ENCODE results near the gene PPP1R16B. TPM values are rescaled to one million over a fixed set of nuclear protein-coding genes. Genes with fewer than 3 reads are reported as not detected.

PPP1R16B gene
- polyA plus RNA-seq: 10 to 100 TPM in 1 of 4 donors, 1 to 10 TPM in 2, under 1 TPM in 1; 0.89 to 11.9 (median 3.7) TPM
- long read RNA-seq, donor 1: 0 reads
- long read RNA-seq, donor 2: 0 reads
- long read RNA-seq, donor 3: 0 reads
- long read RNA-seq, donor 4: 0 reads
- long read RNA-seq, donor 5: 0 reads
- long read RNA-seq, donor 6: 0 reads
- long read RNA-seq, donor 7, full-length matches to known transcripts: 2 of 2 reads
- long read RNA-seq, donor 7, partial matches to known transcripts: 0 of 2 reads
- long read RNA-seq, donor 7, other reads (novel, unspliced or antisense): 0 of 2 reads
- long read RNA-seq, donor 8: 0 reads
- long read RNA-seq, donor 9: 0 reads
- long read RNA-seq, donor 10: 0 reads

DNA sequence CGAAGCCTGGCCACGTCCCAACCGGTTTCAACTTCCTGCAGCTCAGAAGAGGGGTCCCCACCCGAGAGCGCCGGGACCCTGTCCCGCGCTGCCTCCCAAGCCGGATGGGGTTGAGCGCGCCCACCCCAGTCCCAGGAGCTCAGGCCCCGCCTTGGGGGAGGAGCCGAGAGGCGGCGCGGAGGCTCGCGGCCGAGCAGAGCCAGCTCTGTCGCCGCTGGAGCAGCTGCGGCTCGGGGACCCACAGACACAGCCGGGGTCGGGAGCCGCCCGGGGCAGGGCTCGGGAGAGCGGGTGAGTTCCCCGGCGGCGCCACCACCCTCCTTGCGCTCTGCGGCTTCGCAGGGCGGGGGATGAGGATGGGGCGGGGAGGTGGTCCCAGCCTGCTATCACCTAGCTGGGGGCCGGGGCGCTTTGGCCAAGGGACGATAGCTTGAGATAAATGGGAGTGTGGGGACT lies at the start of gene PPP1R16B:
Gene PPP1R16B, plus strand, starts transcription at position 196 of the 456 bp plus-strand sequence. CDS start 30,229 bp downstream, outside the sequence.
- Histone ChIP-seq H3K4me3 (ENCODE audit: low read depth in 1 of 3, low read length in 3 of 3) (peak within 1 kb of the TSS; percentile 43 to 74 (median 66)), H3K36me3 (ENCODE audit: control insufficient read depth in 3 of 3, insufficient read depth in 2 of 3, low read depth in 1 of 3, low read length in 3 of 3) (no peaks in the 10 kb centered on the region), H3K9me3 (ENCODE audit: control insufficient read depth in 2 of 2, insufficient read depth in 1 of 2, low read depth in 1 of 2, low read length in 1 of 2) (no peaks in the 10 kb centered on the region), H3K27ac (ENCODE audit: low read depth in 1 of 3, low read length in 2 of 3) (peak within 1 kb of the TSS; percentile 53 to 96 (median 72)), H3K4me1 (ENCODE audit: control insufficient read depth in 3 of 3, insufficient read depth in 2 of 3, low read depth in 1 of 3, low read length in 2 of 3) (no peaks in the 10 kb centered on the region), H3K27me3 (ENCODE audit: control insufficient read depth in 3 of 3, insufficient read depth in 3 of 3, low read length in 3 of 3) (peaks cover 5 to 44% (median 12%) of the 10 kb centered on the region in 3 donors)
- DNase-seq (peak in 1 of 2 donors; percentile 41), FAIRE-seq (no peak)
- 2 to 6% (median 4%) methylated on average over 30 to 40 of the region's 40 CpGs for WGBS, 3 donors

- H3K27ac ChIP-seq (ENCODE audit: low read depth in 1 of 3, low read length in 2 of 3): no peak overlapping the region
- H3K4me3 ChIP-seq (ENCODE audit: low read depth in 1 of 3, low read length in 3 of 3): no peak overlapping the region
- peaks cover 11 to 41% (median 14%) of the 10 kb centered on the region in 3 donors for H3K36me3 ChIP-seq (ENCODE audit: control insufficient read depth in 3 of 3, insufficient read depth in 2 of 3, low read depth in 1 of 3, low read length in 3 of 3)
- WGBS, 3 donors: 86 to 93% (median 87%) methylated on average over 7 of the region's 7 CpGs
- FAIRE-seq: no peak
- no peak for DNase-seq
- no peaks in the 10 kb centered on the region for H3K27me3 ChIP-seq (ENCODE audit: control insufficient read depth in 3 of 3, insufficient read depth in 3 of 3, low read length in 3 of 3)
- no peaks in the 10 kb centered on the region for H3K9me3 ChIP-seq (ENCODE audit: control insufficient read depth in 2 of 2, insufficient read depth in 1 of 2, low read depth in 1 of 2, low read length in 1 of 2)
- no peaks in the 10 kb centered on the region for H3K4me1 ChIP-seq (ENCODE audit: control insufficient read depth in 3 of 3, insufficient read depth in 2 of 3, low read depth in 1 of 3, low read length in 2 of 3)
Observed at GRCh38 chr20:38757145-38757775, 48.2 kb upstream of the PPP1R16B start.

DNA sequence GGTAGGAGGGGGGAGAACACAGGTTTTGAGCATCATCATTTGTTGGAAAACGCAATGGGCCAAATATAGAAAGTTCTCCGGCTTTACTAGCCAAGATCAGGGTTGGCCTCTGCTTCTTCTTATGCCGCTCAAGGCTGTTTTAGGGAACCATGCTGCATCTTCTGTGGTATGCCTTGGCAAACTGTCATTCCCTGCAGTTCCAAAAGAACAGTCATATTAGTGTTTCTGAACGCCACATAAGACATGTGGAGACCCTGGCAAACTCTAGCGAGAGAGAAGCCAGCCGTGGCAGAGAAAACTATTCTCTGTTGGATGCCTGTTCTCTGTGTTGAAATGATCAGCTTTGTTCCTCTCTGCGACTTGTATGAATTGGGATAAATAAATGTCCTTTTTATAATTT lies 46.4 kb upstream of the PPP1R16B start:
- DNase-seq (no peak), FAIRE-seq (no peak)
- Histone ChIP-seq H3K4me1 (ENCODE audit: control insufficient read depth in 3 of 3, insufficient read depth in 2 of 3, low read depth in 1 of 3, low read length in 2 of 3) (no peaks in the 10 kb centered on the region), H3K27ac (ENCODE audit: low read depth in 1 of 3, low read length in 2 of 3) (no peak overlapping the region), H3K4me3 (ENCODE audit: low read depth in 1 of 3, low read length in 3 of 3) (no peak overlapping the region), H3K9me3 (ENCODE audit: control insufficient read depth in 2 of 2, insufficient read depth in 1 of 2, low read depth in 1 of 2, low read length in 1 of 2) (no peaks in the 10 kb centered on the region), H3K27me3 (ENCODE audit: control insufficient read depth in 3 of 3, insufficient read depth in 3 of 3, low read length in 3 of 3) (no peaks in the 10 kb centered on the region), H3K36me3 (ENCODE audit: control insufficient read depth in 3 of 3, insufficient read depth in 2 of 3, low read depth in 1 of 3, low read length in 3 of 3) (peaks cover 13 to 47% (median 14%) of the 10 kb centered on the region in 3 donors)
- 94 to 98% (median 96%) methylated on average over 7 of the region's 7 CpGs for WGBS, 3 donors

- no peaks in the 10 kb centered on the region for H3K27me3 ChIP-seq (ENCODE audit: control insufficient read depth in 3 of 3, insufficient read depth in 3 of 3, low read length in 3 of 3)
- no peaks in the 10 kb centered on the region for H3K9me3 ChIP-seq (ENCODE audit: control insufficient read depth in 2 of 2, insufficient read depth in 1 of 2, low read depth in 1 of 2, low read length in 1 of 2)
- FAIRE-seq: no peak
- DNase-seq: no peak
- no peak overlapping the region for H3K4me3 ChIP-seq (ENCODE audit: low read depth in 1 of 3, low read length in 3 of 3)
- peaks cover 9 to 41% (median 10%) of the 10 kb centered on the region in 3 donors for H3K36me3 ChIP-seq (ENCODE audit: control insufficient read depth in 3 of 3, insufficient read depth in 2 of 3, low read depth in 1 of 3, low read length in 3 of 3)
- H3K27ac ChIP-seq (ENCODE audit: low read depth in 1 of 3, low read length in 2 of 3): no peak overlapping the region
- 74 to 89% (median 87%) methylated on average over 4 of the region's 4 CpGs for WGBS, 3 donors
- no peaks in the 10 kb centered on the region for H3K4me1 ChIP-seq (ENCODE audit: control insufficient read depth in 3 of 3, insufficient read depth in 2 of 3, low read depth in 1 of 3, low read length in 2 of 3)
Observed at GRCh38 chr20:38760978-38761377, 44.5 kb upstream of the PPP1R16B start.

- no peaks in the 10 kb centered on the region for H3K9me3 ChIP-seq (ENCODE audit: control insufficient read depth in 2 of 2, insufficient read depth in 1 of 2, low read depth in 1 of 2, low read length in 1 of 2)
- FAIRE-seq (no peak), DNase-seq (no peak)
- no peaks in the 10 kb centered on the region for H3K27me3 ChIP-seq (ENCODE audit: control insufficient read depth in 3 of 3, insufficient read depth in 3 of 3, low read length in 3 of 3)
- H3K4me1 ChIP-seq (ENCODE audit: control insufficient read depth in 3 of 3, insufficient read depth in 2 of 3, low read depth in 1 of 3, low read length in 2 of 3): no peaks in the 10 kb centered on the region
- no peak overlapping the region for H3K27ac ChIP-seq (ENCODE audit: low read depth in 1 of 3, low read length in 2 of 3)
- H3K36me3 ChIP-seq (ENCODE audit: control insufficient read depth in 3 of 3, insufficient read depth in 2 of 3, low read depth in 1 of 3, low read length in 3 of 3): peaks cover 7 to 33% (median 9%) of the 10 kb centered on the region in 3 donors
- no peak overlapping the region for H3K4me3 ChIP-seq (ENCODE audit: low read depth in 1 of 3, low read length in 3 of 3)
Observed at GRCh38 chr20:38762174-38762573, 43.3 kb upstream of the PPP1R16B start.

DNA sequence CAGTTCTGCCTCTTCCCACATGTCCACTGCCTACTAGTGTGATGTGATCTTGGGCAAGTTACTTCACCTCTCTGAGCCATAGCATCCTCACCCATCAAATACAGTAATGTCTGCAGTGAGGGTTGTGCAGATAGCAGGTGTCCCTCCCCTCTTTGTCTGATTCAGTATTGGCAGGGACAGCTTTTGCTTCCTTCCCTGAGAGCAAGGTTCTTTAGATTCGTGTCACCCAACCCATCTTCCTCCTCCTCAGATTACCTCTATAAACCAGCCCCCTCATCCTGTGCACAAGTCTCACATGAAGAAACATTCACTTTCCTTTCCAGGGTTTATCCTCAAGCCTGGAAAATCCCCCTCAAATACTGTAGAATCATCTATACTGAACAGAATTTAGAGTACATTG lies 41.9 kb upstream of the PPP1R16B start:
- no peak for FAIRE-seq
- 65 to 81% (median 65%) methylated on average over 1 of the region's 1 CpG for WGBS, 3 donors
- Histone ChIP-seq H3K27ac (ENCODE audit: low read depth in 1 of 3, low read length in 2 of 3) (no peak overlapping the region), H3K36me3 (ENCODE audit: control insufficient read depth in 3 of 3, insufficient read depth in 2 of 3, low read depth in 1 of 3, low read length in 3 of 3) (peaks cover 7 to 39% (median 11%) of the 10 kb centered on the region in 3 donors), H3K9me3 (ENCODE audit: control insufficient read depth in 2 of 2, insufficient read depth in 1 of 2, low read depth in 1 of 2, low read length in 1 of 2) (no peaks in the 10 kb centered on the region), H3K4me3 (ENCODE audit: low read depth in 1 of 3, low read length in 3 of 3) (no peak overlapping the region), H3K4me1 (ENCODE audit: control insufficient read depth in 3 of 3, insufficient read depth in 2 of 3, low read depth in 1 of 3, low read length in 2 of 3) (no peaks in the 10 kb centered on the region), H3K27me3 (ENCODE audit: control insufficient read depth in 3 of 3, insufficient read depth in 3 of 3, low read length in 3 of 3) (no peaks in the 10 kb centered on the region)
- no peak for DNase-seq

DNA sequence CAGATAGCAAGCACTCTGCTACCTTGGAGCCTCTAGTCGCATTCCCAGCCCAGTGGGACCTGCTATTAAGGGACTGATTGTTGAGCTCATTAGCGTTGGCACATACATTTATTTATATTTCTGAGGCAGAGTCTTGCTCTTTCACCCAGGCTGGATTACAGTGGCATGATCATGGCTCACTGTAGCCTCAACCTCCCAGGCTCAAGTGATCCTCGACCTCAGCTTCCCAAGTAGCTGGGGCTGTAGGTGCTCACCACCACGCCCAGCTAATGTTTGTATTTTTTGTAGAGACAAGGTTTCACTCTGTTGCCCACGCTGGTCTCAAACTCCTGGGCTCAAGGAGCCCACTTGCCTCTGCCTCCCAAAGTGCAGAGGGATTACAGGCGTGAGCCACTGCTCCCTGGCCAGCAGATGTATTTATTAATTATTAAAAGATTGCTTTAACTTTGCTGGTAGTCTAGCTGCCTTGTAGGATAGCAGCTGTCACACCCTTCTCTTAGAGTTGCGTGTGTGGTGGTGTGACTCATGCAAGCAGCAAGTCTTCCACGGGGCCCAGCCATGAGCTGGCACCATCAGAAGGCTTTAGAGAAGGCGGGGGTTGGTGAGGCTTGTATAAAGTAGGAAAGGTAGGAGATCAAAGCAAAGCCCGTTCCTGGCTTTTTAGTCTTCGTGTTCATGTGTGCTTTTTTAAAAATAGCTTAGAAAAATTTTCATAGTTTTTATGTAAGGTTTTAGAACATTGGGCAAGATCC lies 40.8 kb upstream of the PPP1R16B start:
- Histone ChIP-seq H3K27ac (ENCODE audit: low read depth in 1 of 3, low read length in 2 of 3) (peak overlapping the region; percentile 5 to 25 (median 11)), H3K4me1 (ENCODE audit: control insufficient read depth in 3 of 3, insufficient read depth in 2 of 3, low read depth in 1 of 3, low read length in 2 of 3) (no peaks in the 10 kb centered on the region), H3K9me3 (ENCODE audit: control insufficient read depth in 2 of 2, insufficient read depth in 1 of 2, low read depth in 1 of 2, low read length in 1 of 2) (no peaks in the 10 kb centered on the region), H3K36me3 (ENCODE audit: control insufficient read depth in 3 of 3, insufficient read depth in 2 of 3, low read depth in 1 of 3, low read length in 3 of 3) (peaks cover 11 to 46% (median 15%) of the 10 kb centered on the region in 3 donors), H3K4me3 (ENCODE audit: low read depth in 1 of 3, low read length in 3 of 3) (no peak overlapping the region), H3K27me3 (ENCODE audit: control insufficient read depth in 3 of 3, insufficient read depth in 3 of 3, low read length in 3 of 3) (no peaks in the 10 kb centered on the region)
- 22 to 60% (median 40%) methylated on average over 11 of the region's 11 CpGs for WGBS, 3 donors
- FAIRE-seq (no peak), DNase-seq (peak; percentile 55 to 92)

GRCh38 chr20:38766071-38766470 lies 39.4 kb upstream of the PPP1R16B start:
- Histone ChIP-seq H3K27me3 (ENCODE audit: control insufficient read depth in 3 of 3, insufficient read depth in 3 of 3, low read length in 3 of 3) (no peaks in the 10 kb centered on the region), H3K4me1 (ENCODE audit: control insufficient read depth in 3 of 3, insufficient read depth in 2 of 3, low read depth in 1 of 3, low read length in 2 of 3) (no peaks in the 10 kb centered on the region), H3K4me3 (ENCODE audit: low read depth in 1 of 3, low read length in 3 of 3) (no peak overlapping the region), H3K27ac (ENCODE audit: low read depth in 1 of 3, low read length in 2 of 3) (no peak overlapping the region), H3K9me3 (ENCODE audit: control insufficient read depth in 2 of 2, insufficient read depth in 1 of 2, low read depth in 1 of 2, low read length in 1 of 2) (no peaks in the 10 kb centered on the region), H3K36me3 (ENCODE audit: control insufficient read depth in 3 of 3, insufficient read depth in 2 of 3, low read depth in 1 of 3, low read length in 3 of 3) (peaks cover 10 to 47% (median 19%) of the 10 kb centered on the region in 3 donors)
- DNase-seq (no peak), FAIRE-seq (no peak)
- 83 to 92% (median 84%) methylated on average over 4 of the region's 4 CpGs for WGBS, 3 donors

All from small intestine (tissue), 16 donors.